CD4-positive, alpha-beta T cell treated with Interleukin-17A for 4 hours (primary cell): ENCODE results near the gene FNDC3B.
"Not testable (repeated sequence)": the region's sequence is repeated elsewhere in the genome, so short reads cannot be mapped to it uniquely, and the experiment has no call there.

Experiments
- DNase-seq: peaks from one replicate; pipeline ENCODE4 v3.0.0-alpha.2; 2020; ENCODE audit warnings: mixed read lengths

FNDC3B gene

GRCh38 chr3:172033396-172033795 lies 6.0 kb upstream of the FNDC3B start:
- no peak for DNase-seq

GRCh38 chr3:172034786-172035685 lies 4.3 kb upstream of the FNDC3B start:
- DNase-seq = peak; percentile 38

GRCh38 chr3:172036541-172037215 lies 2.7 kb upstream of the FNDC3B start:
- DNase-seq = no peak

- DNase-seq = no peak
Measured at GRCh38 chr3:172038798-172039435, 461 bp upstream of the FNDC3B start.

DNA sequence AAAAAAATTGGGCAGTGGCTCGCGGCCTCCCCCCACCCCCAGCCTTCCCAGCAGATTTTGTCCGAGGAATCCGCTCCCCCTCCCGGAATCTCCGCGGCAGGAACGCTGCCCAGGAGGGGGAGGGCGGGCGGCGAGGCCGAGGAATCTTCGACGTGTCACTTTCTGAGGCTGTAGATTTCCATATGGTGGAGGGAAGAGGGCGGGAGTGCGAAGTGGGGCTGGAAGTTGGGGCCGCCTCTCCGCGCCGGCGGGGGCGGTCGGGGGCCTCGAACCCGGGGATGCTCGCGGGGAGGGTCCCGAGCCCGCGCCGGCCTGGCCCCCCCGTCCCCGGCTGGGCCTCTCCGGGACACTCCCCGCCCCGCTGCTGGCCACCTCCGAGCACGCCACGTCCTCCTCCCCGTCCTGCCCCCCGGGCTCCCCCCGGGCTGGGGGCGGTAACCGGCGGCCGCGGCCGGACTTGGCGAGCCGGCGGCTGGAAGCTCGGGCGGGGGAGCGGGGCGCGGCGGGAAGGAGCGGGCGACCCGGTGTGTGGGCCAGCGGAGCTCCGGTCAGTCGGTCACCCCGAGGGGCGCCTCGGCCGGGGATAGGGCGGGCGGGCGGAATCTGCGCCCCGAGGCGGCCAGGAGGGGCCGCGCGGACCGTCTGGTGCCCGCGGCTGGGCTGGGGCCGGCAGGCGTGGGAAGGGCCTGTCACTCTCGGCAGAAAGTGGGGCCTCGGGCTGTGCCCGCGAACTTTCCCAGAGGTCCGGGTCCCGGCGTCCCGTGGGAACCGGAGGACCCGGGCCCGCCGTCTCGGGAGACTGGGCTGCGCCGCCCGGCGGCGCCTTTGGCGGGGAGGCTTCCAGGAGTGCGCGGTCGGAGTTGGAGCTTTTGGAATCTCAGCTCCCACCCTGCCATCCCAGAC lies 951 bp downstream of the FNDC3B start:
- DNase-seq = peak; percentile 30

DNA sequence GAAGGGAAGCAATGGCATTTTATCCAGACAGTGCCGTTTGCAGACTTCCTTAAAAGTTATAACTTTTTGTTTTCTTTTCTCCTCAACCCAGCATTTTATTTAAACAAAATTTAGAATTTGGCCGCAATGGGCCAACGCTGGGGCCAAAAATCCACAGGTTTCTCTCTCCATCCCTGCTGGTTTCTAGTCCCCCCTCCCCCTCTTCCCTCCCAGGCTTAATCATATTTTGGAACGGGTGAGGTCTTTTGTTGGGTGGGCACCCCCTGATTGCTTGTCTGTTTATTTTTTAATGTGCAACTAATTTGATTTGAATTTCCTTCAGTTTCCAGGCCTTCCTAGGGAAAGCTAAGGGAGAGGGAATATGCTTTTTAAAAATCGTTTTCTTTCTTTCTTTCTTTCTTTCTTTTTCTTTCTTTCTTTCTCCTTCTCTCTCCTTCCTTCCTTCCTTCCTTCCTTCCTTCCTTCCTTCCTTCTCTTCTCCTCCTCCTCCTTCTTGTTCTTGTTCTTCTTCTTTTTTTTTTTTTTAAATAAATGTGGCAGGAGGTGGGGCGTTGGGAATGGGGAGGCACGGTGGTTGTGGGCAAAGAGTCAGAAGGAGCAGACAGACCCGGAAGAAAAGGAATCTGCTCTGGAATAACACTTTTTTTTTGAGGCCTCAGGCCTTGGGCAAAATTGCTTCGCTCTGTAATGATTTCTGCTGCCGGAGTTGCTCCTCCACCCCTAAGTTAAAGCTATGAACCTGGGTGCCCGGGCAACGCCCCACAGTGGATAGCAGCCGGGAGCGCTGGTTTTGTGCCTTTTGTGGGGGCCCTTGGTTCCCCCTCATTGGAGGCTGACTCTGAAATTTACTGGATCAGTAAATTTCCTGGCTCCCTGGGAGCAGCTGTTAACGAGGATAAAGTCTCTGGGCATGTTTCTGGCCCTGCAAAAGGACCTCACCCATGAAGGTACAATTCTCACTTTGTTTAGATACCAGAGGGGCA lies 1.9 kb downstream of the FNDC3B start:
- no peak for DNase-seq

DNA sequence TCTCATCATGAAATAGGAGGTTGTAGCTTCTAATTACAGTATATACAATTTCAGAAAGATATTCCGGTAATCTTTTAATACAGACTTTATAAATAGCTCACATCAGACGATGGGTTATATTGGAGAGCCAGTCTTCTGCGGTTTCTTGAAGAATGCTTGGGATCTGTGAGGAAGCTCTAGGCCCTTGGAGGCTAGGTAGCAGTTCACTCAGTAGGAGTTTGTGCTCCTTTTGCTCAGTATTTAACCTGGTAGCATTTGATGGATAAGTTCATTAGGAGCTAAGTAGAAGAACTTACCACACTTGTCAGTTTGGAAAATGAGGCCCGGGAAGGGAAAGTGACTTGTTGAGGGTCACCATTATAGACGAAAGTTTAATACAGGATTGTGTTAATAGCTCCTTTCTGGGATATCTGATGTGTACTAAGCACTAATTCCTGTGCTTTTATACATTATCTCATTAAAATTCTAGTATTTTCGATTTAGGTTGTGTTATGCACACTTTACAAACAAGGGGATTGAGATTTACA lies 2.8 kb downstream of the FNDC3B start:
- DNase-seq = no peak

GRCh38 chr3:172042663-172043179 lies 3.3 kb downstream of the FNDC3B start:
- not testable (repeated sequence) for DNase-seq

GRCh38 chr3:172043233-172043632 lies 3.9 kb downstream of the FNDC3B start:
- DNase-seq = no peak

- DNase-seq = no peak
Measured at GRCh38 chr3:172043766-172044165, 4.4 kb downstream of the FNDC3B start.

- no peak for DNase-seq
Measured at GRCh38 chr3:172044833-172045585, 5.6 kb downstream of the FNDC3B start.

GRCh38 chr3:172046268-172046915 lies 7.0 kb downstream of the FNDC3B start:
- no peak for DNase-seq

DNA sequence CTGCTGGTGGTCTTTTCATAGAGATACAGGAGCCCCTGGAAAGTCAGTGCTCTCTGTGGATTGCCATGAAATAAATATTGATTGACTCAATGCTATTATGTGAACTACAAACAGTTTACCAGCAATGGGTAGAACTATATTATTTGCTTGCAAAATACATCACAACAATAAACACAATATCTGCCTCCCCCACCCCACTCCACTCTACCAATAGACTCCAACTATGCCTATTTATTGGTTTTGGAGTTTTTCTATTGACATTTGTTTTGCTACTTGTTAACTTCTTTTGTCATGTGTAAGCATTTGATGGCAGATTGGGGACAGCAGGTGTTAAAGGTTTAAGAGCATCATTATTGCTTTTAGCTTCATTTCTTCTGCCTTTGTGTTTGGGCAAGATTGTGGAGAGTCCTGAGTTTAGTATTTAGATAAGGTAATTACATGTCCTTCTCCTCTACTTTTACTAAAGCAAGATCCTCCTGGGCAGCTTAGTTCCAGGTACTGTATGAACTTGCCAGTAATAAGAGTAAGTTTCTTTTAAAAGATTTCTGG lies 8.3 kb downstream of the FNDC3B start:
- DNase-seq = no peak

GRCh38 chr3:172048599-172048998 lies 9.2 kb downstream of the FNDC3B start:
- DNase-seq = no peak

GRCh38 chr3:172051310-172051956 lies 12.1 kb downstream of the FNDC3B start:
- DNase-seq = no peak

- DNase-seq = no peak
Measured at GRCh38 chr3:172051957-172052354, 12.6 kb downstream of the FNDC3B start.

DNA sequence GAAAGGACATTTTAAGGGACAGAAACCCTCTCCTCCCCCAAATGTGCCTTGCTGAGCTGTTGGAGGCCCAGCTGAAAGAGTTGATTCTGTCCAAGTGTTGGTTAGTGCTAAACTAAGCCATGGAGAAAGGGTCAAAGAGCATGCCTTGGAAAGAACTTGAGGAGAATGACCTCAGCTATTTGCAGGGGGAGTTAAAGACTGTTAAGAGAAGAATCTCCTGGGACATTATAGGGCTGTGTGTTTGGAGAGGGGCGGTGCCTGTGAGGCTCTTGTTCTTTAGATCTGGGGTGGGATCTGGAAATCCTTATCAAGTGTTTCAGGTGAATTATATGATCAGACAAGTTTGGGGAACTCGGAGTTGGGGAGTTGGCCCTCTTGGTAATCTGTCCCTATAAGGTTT lies 13.0 kb downstream of the FNDC3B start:
- DNase-seq = no peak

GRCh38 chr3:172054115-172054764 lies 14.9 kb downstream of the FNDC3B start:
- no peak for DNase-seq
